ENCODE data around the gene GAS2L1. TPM values are rescaled to one million over a fixed set of nuclear protein-coding genes. Genes with fewer than 3 reads are reported as not detected.

The GAS2L1 gene
- total and polyA plus RNA-seq, 2 experiments from 2014 or later, result 5.2 to 9.5 TPM

GRCh38 chr22:29340566-29340965, 34.1 kb downstream of the GAS2L1 start:
- ATAC-seq, result no peak
- H3K4me3 ChIP-seq, result no peak overlapping the region
- no peaks in the 10 kb centered on the region for H3K79me2 ChIP-seq (replicated peaks; ENCODE audit: insufficient read depth)
- no peaks in the 10 kb centered on the region for H3K27me3 ChIP-seq (ENCODE audit: insufficient read depth)
- no peaks in the 10 kb centered on the region; the same call in 1 of the 2 replicates for H4K20me1 ChIP-seq (replicated peaks; ENCODE audit: insufficient read depth)
- H3K4me1 ChIP-seq (ENCODE audit: insufficient read depth), result no peaks in the 10 kb centered on the region
- Mint-ChIP-seq H3K27ac (no peak overlapping the region), H3K27me3 (ENCODE audit: insufficient read depth, low read depth, poor library complexity) (peaks cover 4% of the 10 kb centered on the region), H3K9me3 (no peaks in the 10 kb centered on the region), H3K4me3 (no peak overlapping the region), H3K4me1 (no peaks in the 10 kb centered on the region), H3K36me3 (ENCODE audit: low read depth) (peaks cover 51% of the 10 kb centered on the region)
- no peak overlapping the region for H3K4me2 ChIP-seq
- H3F3A ChIP-seq (replicated peaks; ENCODE audit: low read depth), result no peaks in the 10 kb centered on the region
- no peak overlapping the region for H3K27ac ChIP-seq (ENCODE audit: low read depth)
- TF ChIP-seq REST (IDR thresholded peaks at IDR 0.05; ENCODE audit: unreplicated experiment), result no peak
- TF ChIP-seq JUNB (IDR thresholded peaks at IDR 0.05; ENCODE audit: unreplicated experiment), result no peak
- TF ChIP-seq, protein P1, sequence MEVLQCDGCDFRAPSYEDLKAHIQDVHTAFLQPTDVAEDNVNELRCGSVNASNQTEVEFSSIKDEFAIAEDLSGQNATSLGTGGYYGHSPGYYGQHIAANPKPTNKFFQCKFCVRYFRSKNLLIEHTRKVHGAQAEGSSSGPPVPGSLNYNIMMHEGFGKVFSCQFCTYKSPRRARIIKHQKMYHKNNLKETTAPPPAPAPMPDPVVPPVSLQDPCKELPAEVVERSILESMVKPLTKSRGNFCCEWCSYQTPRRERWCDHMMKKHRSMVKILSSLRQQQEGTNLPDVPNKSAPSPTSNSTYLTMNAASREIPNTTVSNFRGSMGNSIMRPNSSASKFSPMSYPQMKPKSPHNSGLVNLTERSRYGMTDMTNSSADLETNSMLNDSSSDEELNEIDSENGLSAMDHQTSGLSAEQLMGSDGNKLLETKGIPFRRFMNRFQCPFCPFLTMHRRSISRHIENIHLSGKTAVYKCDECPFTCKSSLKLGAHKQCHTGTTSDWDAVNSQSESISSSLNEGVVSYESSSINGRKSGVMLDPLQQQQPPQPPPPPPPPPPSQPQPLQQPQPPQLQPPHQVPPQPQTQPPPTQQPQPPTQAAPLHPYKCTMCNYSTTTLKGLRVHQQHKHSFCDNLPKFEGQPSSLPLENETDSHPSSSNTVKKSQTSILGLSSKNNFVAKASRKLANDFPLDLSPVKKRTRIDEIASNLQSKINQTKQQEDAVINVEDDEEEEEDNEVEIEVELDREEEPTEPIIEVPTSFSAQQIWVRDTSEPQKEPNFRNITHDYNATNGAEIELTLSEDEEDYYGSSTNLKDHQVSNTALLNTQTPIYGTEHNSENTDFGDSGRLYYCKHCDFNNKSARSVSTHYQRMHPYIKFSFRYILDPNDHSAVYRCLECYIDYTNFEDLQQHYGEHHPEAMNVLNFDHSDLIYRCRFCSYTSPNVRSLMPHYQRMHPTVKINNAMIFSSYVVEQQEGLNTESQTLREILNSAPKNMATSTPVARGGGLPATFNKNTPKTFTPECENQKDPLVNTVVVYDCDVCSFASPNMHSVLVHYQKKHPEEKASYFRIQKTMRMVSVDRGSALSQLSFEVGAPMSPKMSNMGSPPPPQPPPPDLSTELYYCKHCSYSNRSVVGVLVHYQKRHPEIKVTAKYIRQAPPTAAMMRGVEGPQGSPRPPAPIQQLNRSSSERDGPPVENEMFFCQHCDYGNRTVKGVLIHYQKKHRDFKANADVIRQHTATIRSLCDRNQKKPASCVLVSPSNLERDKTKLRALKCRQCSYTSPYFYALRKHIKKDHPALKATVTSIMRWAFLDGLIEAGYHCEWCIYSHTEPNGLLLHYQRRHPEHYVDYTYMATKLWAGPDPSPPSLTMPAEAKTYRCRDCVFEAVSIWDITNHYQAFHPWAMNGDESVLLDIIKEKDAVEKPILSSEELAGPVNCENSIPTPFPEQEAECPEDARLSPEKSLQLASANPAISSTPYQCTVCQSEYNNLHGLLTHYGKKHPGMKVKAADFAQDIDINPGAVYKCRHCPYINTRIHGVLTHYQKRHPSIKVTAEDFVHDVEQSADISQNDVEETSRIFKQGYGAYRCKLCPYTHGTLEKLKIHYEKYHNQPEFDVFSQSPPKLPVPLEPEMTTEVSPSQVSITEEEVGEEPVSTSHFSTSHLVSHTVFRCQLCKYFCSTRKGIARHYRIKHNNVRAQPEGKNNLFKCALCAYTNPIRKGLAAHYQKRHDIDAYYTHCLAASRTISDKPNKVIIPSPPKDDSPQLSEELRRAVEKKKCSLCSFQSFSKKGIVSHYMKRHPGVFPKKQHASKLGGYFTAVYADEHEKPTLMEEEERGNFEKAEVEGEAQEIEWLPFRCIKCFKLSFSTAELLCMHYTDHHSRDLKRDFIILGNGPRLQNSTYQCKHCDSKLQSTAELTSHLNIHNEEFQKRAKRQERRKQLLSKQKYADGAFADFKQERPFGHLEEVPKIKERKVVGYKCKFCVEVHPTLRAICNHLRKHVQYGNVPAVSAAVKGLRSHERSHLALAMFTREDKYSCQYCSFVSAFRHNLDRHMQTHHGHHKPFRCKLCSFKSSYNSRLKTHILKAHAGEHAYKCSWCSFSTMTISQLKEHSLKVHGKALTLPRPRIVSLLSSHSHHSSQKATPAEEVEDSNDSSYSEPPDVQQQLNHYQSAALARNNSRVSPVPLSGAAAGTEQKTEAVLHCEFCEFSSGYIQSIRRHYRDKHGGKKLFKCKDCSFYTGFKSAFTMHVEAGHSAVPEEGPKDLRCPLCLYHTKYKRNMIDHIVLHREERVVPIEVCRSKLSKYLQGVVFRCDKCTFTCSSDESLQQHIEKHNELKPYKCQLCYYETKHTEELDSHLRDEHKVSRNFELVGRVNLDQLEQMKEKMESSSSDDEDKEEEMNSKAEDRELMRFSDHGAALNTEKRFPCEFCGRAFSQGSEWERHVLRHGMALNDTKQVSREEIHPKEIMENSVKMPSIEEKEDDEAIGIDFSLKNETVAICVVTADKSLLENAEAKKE (CRISPR knock-in tag; IDR thresholded peaks at IDR 0.05), result no peak
- TF ChIP-seq STAT1 (IDR thresholded peaks at IDR 0.05; ENCODE audit: unreplicated experiment), result no peak
- TF ChIP-seq POLR2AphosphoS5 (IDR thresholded peaks at IDR 0.05; ENCODE audit: low read depth), result no peak
- no peak for TF ChIP-seq CTCF (conservative IDR thresholded peaks at IDR 0.05; ENCODE audit: low read depth in 2 of 2)
- no peak for TF ChIP-seq ZNF331 (CRISPR knock-in tag; IDR thresholded peaks at IDR 0.05; ENCODE audit: low read depth)
- no peak for DNase-seq (ENCODE audit: low spot score)
- no peak overlapping the region for H2AFZ ChIP-seq
- H3K9me2 ChIP-seq (ENCODE audit: insufficient read depth), result no peaks in the 10 kb centered on the region
- peaks cover 8% of the 10 kb centered on the region; the same call in 1 of the 2 replicates for H3K36me3 ChIP-seq (ENCODE audit: insufficient read depth)

All from GM23338 (cell line).